ENCODE data around the gene TRIO. TPM values are rescaled to one million over a fixed set of nuclear protein-coding genes. Genes with fewer than 3 reads are reported as not detected.
A peak's percentile ranks its signal among the peaks of the same experiment; 100 is the strongest.

The TRIO gene
- total RNA-seq, 2 donors from 2014 or later, result 181 to 202 TPM

- intact Hi-C loops (cut with DNase I), result loop anchor here in 1 of 2 donors (10.0 kb wide), 1 partner anchor 270 kb away; no protein-coding TSS in a partner anchor
- DNase-seq (ENCODE audit: low spot score), result peak; percentile 97
Observed at GRCh38 chr5:14264605-14265316, 121.6 kb downstream of the TRIO start.

- intact Hi-C loops (cut with DNase I), result loop anchor here in 1 of 2 donors (10.0 kb wide), 1 partner anchor 271 kb away; no protein-coding TSS in a partner anchor
- DNase-seq (ENCODE audit: low spot score), result no peak
Observed at GRCh38 chr5:14265570-14265969, 122.4 kb downstream of the TRIO start.

GRCh38 chr5:14266171-14266570 is 123.0 kb downstream of the TRIO start:
- intact Hi-C loops (cut with DNase I), result loop anchor here in 1 of 2 donors (10.0 kb wide), 1 partner anchor 271 kb away; no protein-coding TSS in a partner anchor
- DNase-seq (ENCODE audit: low spot score), result no peak

- intact Hi-C loops (cut with DNase I), result loop anchor here in 1 of 2 donors (10.0 kb wide), 1 partner anchor 272 kb away; no protein-coding TSS in a partner anchor
- no peak for DNase-seq (ENCODE audit: low spot score)
Observed at GRCh38 chr5:14266686-14267085, 123.5 kb downstream of the TRIO start.

- intact Hi-C loops (cut with DNase I), result loop anchor here in 1 of 2 donors (10.0 kb wide), 1 partner anchor 273 kb away; no protein-coding TSS in a partner anchor
- no peak for DNase-seq (ENCODE audit: low spot score)
Observed at GRCh38 chr5:14267166-14267838, 124.2 kb downstream of the TRIO start.

- DNase-seq (ENCODE audit: low spot score), result no peak
- intact Hi-C loops (cut with DNase I), result loop anchor here in 1 of 2 donors (10.0 kb wide), 1 partner anchor 273 kb away; no protein-coding TSS in a partner anchor
Observed at GRCh38 chr5:14267991-14268708, 125.0 kb downstream of the TRIO start.

GRCh38 chr5:14268738-14269137 is 125.6 kb downstream of the TRIO start:
- DNase-seq (ENCODE audit: low spot score), result no peak

GRCh38 chr5:14269395-14269794 is 126.3 kb downstream of the TRIO start:
- no peak for DNase-seq (ENCODE audit: low spot score)
- intact Hi-C loops (cut with DNase I), result loop anchor here in 1 of 2 donors (10.0 kb wide), 1 partner anchor 275 kb away; no protein-coding TSS in a partner anchor

More at GRCh38 chr5:14268738-14269137, 125.6 kb downstream of the TRIO start:
- intact Hi-C loops (cut with DNase I), result loop anchor here in 1 of 2 donors (10.0 kb wide), 1 partner anchor 274 kb away; no protein-coding TSS in a partner anchor

GRCh38 chr5:14270209-14270702 is 127.1 kb downstream of the TRIO start:
- no peak for DNase-seq (ENCODE audit: low spot score)
- intact Hi-C loops (cut with DNase I), result loop anchor here (2.0 to 10.0 kb wide), 3 partner anchors 78 to 155 kb away; partner anchors contain the start of gene TRIO (in 1 of the 2)

GRCh38 chr5:14272548-14273205 is 129.5 kb downstream of the TRIO start:
- DNase-seq (ENCODE audit: low spot score), result no peak
- intact Hi-C loops (cut with DNase I), result loop anchor here (5.0 to 10.0 kb wide), 2 partner anchors 80 to 158 kb away; no protein-coding TSS in a partner anchor

GRCh38 chr5:14273207-14273767 is 130.1 kb downstream of the TRIO start:
- intact Hi-C loops (cut with DNase I), result loop anchor here (5.0 to 10.0 kb wide), 2 partner anchors 81 to 158 kb away; no protein-coding TSS in a partner anchor
- DNase-seq (ENCODE audit: low spot score), result no peak

- DNase-seq (ENCODE audit: low spot score), result no peak
- intact Hi-C loops (cut with DNase I), result loop anchor here (10.0 kb wide), 1 partner anchor 162 kb away; no protein-coding TSS in a partner anchor
Observed at GRCh38 chr5:14276380-14276779, 133.2 kb downstream of the TRIO start.

GRCh38 chr5:14277385-14278320 is 134.5 kb downstream of the TRIO start:
- DNase-seq (ENCODE audit: low spot score), result no peak
- intact Hi-C loops (cut with DNase I), result loop anchor here (10.0 kb wide), 1 partner anchor 163 kb away; no protein-coding TSS in a partner anchor

GRCh38 chr5:14280294-14280854 is 137.2 kb downstream of the TRIO start:
- DNase-seq (ENCODE audit: low spot score), result no peak
- intact Hi-C loops (cut with DNase I), result no loop called here

- intact Hi-C loops (cut with DNase I), result no loop called here
- no peak for DNase-seq (ENCODE audit: low spot score)
Observed at GRCh38 chr5:14281746-14282181, 138.6 kb downstream of the TRIO start.

GRCh38 chr5:14283139-14283538 is 140.0 kb downstream of the TRIO start:
- DNase-seq (ENCODE audit: low spot score), result no peak
- intact Hi-C loops (cut with DNase I), result no loop called here

Measured in posterior vena cava (tissue), 2 donors.